IPS-11a (cell line): Measurements from ENCODE around the gene ITSN1.

Experiments used
- H3K4me3 ChIP-seq: one replicate; pipeline ENCODE4 v1.5.1; 2013; ENCODE audit warnings: low read depth, low read length, control low read depth

Gene ITSN1

GRCh38 chr21:33945652-33946270, 303.5 kb downstream of the ITSN1 start:
- H3K4me3 ChIP-seq, result no peak overlapping the region

DNA sequence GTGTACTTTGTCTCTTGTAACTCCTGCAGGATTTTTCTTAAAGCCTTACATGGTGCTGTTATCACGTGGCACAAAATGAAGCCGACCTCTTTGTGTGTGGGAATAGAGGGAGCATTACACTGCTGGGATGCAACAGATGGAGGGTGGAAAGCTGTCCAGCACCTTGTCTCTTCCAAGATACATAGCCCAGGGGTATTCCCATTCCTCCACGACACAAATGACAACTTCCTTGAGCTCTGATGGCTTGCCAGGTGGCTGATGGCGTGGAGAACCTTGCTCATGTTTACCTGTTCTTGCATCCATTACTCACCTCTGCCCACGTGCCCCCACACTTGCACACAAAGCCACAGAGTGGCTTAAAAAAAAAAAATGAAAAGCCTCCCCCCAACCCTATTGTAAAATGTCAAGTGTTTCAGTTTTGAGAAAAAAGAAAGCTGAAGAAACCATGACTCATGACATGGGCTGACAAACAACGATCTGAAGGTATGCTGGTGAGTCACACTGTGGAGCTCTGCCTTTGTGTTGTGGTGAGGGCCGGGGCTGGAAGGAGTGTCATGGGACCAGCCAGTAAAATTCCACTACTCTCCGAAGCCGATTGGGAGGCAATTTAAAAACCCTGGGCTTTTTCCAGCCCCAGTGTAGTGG, 305.3 kb downstream of the ITSN1 start:
- no peak overlapping the region for H3K4me3 ChIP-seq

DNA sequence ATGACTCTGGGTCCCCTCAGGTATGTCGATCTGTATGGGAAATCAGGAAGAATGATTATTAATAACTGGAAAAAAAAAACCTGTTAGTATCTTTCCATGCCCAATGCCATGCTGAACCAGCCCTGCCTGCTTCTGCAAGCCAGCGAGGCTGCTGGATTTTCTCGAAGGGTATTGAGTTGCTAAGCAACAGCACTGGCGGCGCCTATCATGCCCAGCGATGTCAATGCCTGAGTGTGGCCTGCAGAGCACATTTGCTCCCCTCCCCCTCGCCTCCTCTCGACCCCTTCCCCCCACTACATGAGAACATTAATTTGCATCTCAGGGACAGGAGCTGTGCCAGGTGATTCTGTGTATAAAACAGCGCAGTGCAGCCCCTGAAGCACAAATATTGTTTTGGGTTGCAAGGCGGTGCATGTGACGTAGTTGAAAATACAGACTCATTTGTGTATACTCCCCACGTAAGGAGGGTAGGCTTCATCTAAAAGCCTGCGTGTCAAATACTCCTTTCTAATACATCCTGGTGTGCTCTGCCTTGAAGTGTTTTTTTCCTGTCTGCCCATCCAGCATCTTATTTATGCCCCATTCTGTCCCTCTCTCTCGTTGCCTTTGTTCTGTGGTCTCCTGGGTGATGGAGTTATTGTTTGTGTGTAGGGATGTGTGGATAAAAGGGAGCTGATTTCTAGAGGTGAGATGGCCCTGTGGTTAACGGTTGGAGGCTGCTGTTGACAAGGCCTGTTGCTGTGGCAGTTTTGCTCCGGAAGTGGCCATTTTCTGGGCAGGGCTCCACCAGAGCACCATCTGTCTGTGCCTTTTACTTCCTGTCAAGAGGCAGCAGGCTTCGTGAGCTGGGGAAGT, 306.0 kb downstream of the ITSN1 start:
- H3K4me3 ChIP-seq, result no peak overlapping the region

DNA sequence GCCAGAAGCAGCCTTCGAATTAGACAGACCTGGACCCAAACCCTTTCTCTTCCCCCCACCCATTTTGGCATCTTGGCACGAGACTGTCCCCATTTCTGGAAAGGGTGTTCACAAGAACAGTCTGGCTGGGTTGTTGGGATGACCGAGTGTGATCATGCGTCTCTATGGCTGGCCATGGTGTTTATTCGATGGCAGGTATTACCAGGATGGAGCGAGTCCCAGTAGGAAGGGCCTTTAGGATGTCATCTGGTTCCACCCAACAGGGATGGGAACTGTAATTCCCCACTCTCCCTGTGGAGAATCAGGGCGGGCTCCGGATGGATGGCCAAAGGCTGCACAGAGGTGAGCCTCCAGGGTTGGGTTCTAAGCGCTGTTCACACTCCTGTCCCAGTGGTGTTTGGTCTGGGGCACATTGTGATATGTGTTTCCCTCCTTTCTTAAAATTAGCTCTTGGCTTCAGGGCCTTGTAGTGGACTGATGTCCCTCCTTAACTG, 306.7 kb downstream of the ITSN1 start:
- no peak overlapping the region for H3K4me3 ChIP-seq
